ENCODE measurements around the gene ZDHHC11.

GRCh38 chr5:859391-859790 is 8.6 kb upstream of the ZDHHC11 start:
- TF ChIP-seq, protein P1, sequence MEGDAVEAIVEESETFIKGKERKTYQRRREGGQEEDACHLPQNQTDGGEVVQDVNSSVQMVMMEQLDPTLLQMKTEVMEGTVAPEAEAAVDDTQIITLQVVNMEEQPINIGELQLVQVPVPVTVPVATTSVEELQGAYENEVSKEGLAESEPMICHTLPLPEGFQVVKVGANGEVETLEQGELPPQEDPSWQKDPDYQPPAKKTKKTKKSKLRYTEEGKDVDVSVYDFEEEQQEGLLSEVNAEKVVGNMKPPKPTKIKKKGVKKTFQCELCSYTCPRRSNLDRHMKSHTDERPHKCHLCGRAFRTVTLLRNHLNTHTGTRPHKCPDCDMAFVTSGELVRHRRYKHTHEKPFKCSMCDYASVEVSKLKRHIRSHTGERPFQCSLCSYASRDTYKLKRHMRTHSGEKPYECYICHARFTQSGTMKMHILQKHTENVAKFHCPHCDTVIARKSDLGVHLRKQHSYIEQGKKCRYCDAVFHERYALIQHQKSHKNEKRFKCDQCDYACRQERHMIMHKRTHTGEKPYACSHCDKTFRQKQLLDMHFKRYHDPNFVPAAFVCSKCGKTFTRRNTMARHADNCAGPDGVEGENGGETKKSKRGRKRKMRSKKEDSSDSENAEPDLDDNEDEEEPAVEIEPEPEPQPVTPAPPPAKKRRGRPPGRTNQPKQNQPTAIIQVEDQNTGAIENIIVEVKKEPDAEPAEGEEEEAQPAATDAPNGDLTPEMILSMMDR (IDR thresholded peaks at IDR 0.05 in 2 of 3, conservative IDR thresholded peaks at IDR 0.05 in 1 of 3; ENCODE audit: borderline replicate concordance in 1 of 3, insufficient read depth in 1 of 3, low read depth in 2 of 3, low read length in 2 of 3) = no peak
- TF ChIP-seq POLR2A (IDR thresholded peaks at IDR 0.05; ENCODE audit: borderline replicate concordance, extremely low read depth, insufficient read depth, insufficient read length) (no peak), EZH2phosphoT487 (IDR thresholded peaks at IDR 0.05; ENCODE audit: borderline replicate concordance) (no peak), JUND (IDR thresholded peaks at IDR 0.05) (no peak), POLR2AphosphoS5 (IDR thresholded peaks at IDR 0.05; ENCODE audit: low read depth, low read length) (no peak), YY1 (IDR thresholded peaks at IDR 0.05; ENCODE audit: extremely low read depth, insufficient replicate concordance, low read depth, low read length) (no peak), ZNF274 (IDR thresholded peaks at IDR 0.05; ENCODE audit: low read depth, low read length) (no peak), SIN3A (IDR thresholded peaks at IDR 0.05; ENCODE audit: low read depth) (no peak)
- TF ChIP-seq, protein P2, sequence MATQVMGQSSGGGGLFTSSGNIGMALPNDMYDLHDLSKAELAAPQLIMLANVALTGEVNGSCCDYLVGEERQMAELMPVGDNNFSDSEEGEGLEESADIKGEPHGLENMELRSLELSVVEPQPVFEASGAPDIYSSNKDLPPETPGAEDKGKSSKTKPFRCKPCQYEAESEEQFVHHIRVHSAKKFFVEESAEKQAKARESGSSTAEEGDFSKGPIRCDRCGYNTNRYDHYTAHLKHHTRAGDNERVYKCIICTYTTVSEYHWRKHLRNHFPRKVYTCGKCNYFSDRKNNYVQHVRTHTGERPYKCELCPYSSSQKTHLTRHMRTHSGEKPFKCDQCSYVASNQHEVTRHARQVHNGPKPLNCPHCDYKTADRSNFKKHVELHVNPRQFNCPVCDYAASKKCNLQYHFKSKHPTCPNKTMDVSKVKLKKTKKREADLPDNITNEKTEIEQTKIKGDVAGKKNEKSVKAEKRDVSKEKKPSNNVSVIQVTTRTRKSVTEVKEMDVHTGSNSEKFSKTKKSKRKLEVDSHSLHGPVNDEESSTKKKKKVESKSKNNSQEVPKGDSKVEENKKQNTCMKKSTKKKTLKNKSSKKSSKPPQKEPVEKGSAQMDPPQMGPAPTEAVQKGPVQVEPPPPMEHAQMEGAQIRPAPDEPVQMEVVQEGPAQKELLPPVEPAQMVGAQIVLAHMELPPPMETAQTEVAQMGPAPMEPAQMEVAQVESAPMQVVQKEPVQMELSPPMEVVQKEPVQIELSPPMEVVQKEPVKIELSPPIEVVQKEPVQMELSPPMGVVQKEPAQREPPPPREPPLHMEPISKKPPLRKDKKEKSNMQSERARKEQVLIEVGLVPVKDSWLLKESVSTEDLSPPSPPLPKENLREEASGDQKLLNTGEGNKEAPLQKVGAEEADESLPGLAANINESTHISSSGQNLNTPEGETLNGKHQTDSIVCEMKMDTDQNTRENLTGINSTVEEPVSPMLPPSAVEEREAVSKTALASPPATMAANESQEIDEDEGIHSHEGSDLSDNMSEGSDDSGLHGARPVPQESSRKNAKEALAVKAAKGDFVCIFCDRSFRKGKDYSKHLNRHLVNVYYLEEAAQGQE (IDR thresholded peaks at IDR 0.05; ENCODE audit: low read depth) = no peak
